Measurements from ENCODE around the gene ASCL3.
"Not testable (repeated sequence)": the region's sequence is repeated elsewhere in the genome, so short reads cannot be mapped to it uniquely, and the experiment has no call there.

ASCL3 gene

DNA sequence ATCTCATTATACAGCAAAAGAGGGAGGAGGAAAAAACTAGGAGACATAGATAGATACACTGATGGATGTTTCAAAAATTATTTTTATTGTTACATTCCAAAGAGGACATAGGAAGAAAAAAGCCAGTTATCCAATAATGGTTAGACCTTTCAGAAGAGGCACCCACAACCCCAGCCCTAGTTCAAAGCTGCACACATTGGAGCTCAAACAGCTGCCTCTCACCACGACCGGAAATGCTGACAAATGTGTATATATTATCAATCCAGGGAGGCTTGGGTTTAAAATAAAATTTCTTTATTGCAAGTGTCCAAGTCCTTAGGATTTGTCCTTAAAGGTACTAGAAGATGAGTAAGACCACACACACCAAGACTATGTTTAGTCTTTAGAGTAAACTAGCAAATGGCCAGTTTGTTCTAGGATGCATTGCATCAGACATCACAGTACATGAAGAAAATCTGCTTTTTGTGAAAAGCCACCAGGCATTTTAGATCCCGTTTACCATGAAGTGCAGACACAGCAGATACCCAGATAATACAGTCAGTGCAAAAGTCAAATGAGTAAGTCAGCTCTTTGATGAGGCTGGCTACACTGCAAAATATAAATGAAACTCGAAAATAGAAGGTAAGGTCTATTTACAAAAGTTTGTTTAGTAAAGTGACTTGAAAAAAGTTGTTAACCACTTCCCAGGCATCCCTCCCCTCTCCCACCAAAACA is 4.6 kb upstream of the ASCL3 start:
- DNase-seq, result no peak

DNA sequence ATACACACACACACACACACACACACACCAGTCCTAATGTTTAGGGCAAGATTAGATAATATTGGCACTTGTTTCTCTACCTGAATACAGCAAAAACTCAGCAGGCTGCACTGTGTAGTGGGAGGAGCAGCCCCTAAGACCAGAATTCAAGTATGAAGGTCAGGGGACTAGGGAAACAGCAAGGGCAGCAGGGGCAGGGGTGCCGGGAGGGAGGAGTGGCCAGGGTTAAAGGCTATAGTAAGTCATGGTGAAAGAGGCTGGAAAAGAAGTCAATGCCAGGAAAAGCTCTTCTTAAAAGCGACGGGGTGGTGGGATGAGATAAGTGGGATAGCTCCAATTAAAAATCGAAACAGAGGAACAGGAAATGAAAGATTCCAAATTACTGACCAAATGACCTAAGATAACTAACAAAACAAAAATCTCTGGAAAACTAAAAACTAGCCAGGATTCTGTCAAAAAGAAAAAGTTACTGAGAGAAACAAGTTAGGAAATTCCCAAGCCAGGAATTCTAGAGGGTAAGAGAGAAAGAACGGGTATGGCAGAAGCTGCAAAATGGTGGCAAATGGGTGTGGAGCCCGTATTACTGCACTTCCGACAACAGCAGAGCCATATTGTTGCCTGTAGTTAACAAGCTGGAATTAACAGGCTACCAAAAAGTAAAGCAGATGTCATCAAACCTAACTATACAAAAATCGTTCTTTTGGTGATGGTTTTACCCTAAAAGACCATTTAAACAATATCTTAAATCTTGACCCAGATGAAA is 1.3 kb downstream of the ASCL3 start:
- DNase-seq, result no peak

DNA sequence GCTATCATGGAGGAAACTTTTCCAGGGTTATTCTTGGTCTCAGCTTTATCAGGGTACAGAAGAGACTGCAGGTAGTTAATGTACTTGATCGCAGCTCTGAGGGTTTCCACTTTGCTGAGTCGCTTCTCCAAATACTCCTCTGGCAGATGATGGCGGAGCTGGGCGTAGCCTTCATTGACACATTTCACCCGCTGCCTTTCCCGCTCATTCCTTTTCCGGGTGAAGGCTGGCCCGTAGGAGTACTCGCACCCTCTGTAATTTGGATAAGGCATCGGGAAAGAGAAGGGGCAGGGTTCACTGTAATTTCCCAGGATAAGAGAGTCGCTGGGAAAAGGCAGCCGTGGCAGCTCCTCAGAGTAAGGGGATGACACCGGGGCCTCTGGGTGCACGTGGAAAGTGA is 5.2 kb downstream of the ASCL3 start:
- DNase-seq, result no peak

DNA sequence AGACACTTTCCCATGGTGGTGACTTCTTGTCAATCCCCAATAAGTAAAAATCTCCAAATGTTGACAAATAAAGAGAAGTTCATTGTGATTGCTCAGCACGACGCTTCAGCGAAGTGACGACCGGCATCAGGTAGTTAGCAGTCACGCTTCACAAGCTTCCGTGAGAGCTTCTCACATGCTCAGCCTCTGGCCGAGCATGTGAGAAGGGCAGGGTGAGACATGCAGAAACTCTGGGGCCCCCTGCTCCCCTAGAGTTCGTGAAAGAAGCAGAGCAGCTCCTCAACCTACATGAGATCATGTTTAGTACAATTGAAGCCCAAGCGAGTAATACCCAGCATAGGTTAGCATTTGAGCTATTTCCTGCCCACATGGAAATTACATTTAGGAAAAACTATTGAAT is 5.7 kb downstream of the ASCL3 start:
- DNase-seq, result no peak

DNA sequence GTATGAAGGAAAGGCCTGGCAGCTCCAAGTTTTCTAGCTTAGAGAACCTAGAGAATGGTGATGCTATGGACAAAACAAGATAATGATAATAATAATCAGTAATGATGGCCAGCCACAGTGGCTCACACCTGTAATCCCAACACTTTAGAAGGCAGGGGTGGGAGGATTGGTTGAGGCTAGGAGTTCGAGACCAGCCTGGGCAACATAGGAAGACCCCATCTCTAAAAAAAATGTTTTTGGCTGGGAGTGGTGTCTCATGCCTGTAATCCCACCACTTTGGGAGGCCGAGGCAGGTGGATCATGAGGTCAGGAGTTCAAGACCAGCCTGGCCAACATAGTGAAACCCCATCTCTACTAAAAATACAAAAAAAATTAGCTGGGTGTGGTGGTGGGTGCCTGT is 7.0 kb downstream of the ASCL3 start:
- DNase-seq, result not testable (repeated sequence)

DNA sequence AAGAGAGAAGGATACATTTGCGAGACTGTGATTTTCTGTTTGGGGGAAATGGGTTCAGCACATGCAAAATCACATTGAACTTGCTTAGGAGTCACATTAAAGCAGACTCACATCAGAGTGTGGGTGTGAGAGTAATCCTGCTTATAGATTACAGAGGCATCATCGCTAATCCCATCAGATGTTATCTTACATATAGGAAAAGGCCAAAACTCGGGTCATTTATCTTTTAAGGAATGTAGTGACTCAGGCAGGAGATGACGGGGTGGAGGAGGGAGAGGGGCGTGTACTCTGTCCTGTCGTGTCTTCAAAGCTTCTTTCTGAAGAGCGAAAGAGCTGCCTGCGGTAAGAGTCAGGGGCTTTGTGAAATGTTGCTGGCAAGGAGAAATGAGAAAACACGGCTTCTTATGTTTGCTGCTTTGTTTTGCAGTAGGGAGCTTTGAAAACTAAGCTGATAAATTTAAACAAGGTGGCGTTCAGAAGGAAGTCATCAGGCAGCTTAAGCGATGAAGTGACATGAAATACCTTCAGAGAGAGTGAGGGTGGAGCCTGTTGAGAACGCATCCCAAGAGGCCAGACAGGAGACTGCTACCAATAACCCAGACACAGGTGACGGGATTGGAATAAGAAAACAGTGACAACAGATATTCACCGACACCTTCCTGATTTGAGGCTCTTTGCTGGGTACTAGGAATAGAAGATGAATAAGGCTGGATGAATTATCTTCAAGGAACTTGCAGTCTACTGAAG is 7.9 kb downstream of the ASCL3 start:
- no peak for DNase-seq

DNA sequence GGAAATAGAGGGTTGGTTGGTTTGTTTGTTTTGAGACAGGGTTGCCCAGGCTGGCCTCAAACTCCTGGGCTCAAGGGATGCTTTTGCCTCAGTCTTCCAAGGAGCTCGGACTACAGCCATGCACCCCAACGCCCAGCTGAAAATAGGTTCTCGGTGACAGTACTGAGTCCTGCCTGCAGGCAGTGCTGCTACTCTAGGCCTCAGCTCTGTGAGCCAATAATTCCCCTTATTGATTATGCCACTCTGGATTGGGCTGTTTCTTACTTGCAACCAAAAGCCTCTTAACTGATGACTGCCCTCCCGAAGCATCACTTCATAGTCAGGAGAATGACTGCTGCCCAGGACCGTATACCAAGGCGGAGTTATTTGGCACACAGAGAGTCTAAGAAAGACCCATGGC is 8.9 kb downstream of the ASCL3 start:
- DNase-seq, result no peak

DNA sequence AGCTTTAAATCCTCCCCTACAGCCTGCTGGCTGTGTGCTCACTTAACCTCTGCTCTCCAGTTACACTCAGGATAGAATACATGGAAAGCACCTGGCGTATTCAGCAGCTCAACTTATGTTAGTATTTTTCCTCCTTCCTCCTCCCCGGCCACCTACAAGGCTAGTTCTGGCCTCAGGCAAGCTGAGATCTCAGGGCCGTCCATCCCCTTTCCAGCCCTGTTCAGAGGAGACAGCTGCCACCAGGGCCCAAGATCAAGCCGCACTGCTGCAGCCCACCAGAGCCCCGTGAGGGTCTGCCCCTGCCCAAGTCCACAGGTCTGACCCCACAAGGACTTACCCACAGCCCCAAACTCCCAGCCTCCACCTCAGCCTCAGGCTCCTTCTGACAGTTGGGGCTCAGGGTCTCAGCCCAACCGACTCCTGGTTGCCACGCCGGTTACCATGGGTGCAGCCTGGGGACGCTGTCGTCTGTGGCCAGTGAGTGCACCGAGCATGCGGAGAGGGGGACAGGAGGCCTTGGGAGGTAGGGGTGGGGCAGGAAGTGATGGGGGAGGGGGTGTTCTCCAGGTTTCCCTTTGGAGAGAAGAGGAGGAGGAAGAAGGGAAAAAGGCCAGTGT is 10.1 kb downstream of the ASCL3 start, which contains the start of gene C11orf16:
TSS of gene C11orf16 (minus strand) at position 384 of the 617 bp plus-strand sequence. CDS start 639 bp downstream, outside the sequence.
- no peak for DNase-seq

DNA sequence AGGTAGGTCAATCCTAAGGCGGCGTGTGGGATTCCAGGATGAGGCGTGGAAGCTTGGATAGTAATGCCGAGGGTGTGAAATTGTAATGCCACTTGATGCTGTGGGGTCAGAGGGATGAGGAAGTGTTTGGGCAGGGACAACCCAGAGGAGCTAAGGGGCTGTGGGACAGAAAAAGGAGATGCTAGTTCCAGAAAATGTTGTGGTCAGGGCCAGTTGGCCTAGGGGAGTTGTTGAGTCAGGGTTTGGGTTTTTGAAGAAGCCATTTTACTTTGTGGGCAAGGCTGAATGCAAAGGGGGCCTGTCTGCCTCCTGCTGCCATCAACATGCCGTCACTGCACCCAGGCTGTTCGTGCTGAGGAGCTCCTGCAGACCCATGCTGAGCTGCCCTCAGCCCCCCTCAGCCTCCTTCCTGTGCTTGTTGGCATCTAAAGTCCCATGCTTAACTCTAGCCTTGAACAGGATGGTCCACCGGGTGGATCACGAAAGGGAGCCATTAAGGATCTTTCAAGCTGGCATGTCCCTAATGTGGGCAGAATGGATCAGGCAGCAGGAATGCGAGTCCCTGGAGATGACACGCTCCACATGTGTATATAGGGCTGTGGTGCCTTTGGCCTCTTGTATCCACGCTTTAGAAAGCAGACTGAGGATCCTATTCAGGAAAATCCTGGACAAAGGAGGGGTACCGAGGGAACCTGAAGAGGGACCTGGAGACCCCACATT is 12.2 kb downstream of the ASCL3 start:
- no peak for DNase-seq

DNA sequence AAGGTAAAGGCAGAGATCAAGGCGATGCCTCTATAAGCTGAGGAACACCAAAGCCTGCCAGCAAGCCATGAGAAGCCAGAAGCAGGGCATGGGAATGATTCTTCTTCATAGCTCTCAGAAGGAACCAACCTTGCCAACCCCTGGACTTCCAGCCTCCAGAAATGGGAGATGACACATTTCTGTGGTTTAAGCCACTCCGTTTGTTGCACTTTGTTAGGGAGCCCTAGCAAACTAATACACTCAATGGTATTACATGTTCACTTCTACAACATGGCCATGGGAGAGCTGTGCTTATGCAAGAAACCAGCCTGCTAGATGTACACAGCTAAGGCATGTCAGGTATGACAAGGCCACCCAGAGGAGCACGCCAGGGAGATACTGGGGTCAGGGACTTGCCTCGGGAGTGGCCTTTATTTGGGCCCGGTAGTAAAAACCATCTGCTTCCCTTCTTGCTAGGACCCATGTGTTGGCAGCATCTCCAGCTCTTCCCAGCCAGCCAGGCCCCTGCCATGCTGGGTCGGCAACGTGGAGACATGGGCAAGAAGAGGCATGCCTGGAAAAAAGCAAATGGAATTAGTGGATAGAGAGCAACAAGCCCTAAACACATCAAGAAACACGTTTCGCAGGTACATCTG is 13.7 kb downstream of the ASCL3 start:
- DNase-seq, result no peak

DNA sequence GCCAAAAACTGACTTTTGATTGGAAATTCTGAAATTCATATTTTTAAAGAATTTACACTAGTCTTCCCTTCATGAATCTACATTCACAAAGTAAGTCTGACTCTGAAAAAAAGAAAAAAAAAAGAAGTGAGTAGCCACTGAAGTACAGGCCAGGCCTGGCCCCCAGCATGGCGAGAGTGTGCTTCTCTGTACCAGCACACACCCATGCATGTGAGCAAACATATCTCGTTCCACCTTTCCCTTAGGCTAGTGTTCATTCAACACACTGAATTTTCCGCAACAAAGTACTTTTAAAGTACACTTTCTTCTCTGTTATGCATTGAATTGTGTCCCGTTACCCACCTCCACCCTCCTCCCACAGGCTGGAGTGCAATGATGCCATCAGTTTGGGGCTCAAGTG is 14.6 kb downstream of the ASCL3 start:
- no peak for DNase-seq

DNA sequence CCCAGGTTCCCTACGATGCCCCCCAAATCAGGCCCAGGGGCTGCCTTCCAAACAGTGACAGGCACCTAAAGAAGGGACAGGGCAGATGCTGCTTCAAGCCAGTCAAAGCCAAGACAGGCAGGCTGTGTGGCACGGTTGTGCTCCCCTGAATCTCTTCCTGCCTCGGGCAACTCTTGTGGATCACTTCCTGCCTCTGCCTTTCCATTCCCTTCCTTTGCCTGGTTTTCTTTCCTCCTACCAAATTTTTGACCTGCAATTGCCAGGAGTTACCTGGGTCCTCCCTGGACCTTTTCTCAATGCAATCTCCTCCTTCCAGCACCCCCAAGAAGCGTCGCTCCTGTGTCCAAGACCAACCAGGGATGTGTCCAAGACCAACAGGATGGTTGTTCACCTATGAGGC is 15.6 kb downstream of the ASCL3 start:
- DNase-seq, result no peak

DNA sequence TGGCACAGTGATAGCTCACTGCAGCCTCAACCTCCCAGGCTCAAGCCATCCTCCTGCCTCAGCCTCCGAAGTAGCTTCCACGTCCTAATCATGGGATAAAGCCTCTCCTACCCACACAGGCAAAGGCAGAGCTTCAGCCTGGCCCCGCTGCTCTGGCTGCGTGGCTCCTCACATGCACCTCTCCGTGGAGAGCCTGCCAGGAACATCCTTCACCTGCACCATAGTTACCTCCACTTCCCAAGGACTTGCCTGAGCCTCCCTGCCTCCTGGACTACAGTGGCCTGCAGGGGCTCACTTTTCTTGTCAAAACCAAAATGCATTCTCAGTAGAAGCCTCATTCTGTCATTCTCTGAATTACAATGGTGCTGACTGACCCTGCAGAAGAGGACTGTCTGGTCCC is 16.6 kb downstream of the ASCL3 start:
- DNase-seq, result no peak

DNA sequence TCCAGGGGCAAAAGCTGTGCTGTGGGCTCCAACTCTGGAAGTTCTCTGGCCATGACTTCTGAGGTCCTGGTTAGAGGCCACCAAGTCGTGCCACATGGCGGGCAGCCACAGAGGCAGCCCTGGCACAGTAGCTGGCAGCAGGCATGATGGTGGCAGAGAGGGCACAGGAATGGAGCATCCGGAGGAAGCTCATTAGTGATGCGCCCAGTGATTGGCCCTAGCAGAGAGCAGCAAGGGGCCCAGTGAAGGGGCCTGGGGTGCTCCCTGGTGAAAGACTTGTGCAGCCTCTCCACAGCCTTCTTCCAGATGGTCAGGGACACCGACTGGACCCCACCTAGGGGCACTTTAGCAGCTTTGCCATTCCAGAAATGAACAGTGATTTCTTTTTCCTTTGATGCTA is 17.1 kb downstream of the ASCL3 start:
- no peak for DNase-seq

DNA sequence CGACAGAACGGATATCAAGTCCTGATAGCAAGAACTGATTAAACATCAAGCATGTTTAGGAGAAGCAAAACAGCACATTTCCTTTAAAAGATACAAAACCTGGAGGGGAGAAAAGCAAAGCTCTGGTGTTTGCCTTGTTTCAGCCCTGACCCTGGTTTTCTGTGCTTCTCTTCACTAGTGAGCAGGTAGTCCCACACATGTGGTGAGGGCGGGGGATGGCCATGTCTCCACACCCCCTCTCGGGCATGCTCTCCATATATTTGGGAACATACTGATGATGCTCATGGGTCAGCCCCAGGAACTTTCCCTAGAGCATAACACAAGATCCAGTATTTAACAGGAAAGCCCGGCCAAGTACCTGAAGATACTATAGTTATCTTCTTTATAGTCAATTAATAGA is 20.1 kb downstream of the ASCL3 start:
- DNase-seq, result no peak

DNA sequence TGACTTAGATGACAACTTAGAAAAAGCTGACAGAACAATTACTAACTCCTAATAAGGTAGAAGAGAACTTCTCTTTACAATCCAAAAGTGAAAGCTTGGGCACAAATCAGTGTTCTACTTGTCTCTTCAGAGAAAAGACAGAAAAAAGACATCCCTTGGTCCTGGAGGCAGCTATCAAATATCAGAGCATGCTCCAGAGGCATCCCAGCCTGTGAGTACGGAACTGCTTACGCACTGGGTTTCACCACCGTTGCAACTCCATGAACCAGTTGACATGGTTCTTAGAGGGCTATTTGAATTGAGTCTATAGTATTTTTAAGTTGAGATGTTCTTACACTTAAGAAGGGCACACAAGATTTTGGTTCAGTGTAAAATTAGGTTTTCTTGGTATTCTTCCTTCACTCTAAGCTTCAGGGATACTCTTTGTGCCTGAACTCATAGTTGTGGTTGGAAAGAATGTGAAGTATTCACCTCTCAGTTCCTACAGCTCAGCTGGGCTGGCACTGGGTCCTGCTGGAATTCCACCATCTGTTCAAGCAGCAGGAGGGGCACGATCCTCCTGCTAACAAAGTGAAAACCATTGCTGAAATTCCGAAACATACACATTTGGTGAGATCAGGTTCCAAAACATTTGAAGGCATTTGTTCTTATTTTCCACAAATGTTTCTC is 25.5 kb downstream of the ASCL3 start:
- DNase-seq, result no peak

DNA sequence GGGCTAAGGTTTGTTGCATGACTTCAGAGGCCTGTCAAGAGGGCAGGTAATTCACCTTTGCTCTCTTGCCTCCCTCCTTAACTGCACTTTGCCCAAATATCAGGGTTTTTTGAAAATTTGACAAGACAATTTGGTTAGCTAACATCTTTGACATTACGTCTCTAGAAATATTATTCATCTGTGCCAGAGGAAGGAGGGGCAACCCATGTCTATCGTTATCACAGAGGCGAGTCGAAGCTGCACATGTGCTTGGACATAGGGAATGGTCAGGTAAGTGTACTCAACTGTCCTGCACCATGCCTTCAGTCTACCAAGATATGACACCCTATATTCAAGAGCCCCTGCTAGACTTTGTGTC is 28.2 kb downstream of the ASCL3 start:
- no peak for DNase-seq

DNA sequence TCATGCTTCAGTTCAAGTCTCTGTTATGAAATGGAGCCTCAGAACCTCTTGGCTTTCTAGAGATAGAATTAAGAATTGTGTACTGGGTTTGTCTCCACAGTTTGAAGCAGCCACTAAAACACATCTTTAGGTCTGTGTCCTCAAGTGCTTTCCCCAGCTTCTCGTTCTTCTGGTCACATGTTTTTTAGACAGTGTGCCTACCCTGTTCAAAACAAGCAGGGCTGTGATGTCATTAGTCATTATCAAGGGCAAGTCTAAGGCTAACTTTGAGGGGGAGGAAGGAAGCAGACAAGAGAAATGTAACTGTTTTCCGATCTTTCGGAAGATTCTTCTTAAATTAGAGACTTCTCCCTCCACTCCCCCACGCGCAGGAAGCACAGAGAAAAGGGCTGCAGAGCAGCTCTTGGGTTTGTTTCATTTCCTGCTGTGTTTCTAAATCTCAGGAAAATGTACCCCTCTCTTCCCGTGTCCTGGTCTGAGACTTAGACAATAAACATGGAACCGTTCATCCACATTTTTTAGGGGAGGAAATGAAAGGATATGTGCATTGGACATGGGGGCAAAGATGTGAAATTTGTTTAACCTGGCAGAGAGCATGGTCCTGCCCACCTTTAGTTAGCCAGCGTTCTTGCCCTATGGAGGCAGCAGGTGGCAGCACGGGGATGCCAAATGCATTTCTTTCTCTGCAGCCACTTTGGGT is 28.7 kb downstream of the ASCL3 start:
- DNase-seq, result peak; percentile 54

DNA sequence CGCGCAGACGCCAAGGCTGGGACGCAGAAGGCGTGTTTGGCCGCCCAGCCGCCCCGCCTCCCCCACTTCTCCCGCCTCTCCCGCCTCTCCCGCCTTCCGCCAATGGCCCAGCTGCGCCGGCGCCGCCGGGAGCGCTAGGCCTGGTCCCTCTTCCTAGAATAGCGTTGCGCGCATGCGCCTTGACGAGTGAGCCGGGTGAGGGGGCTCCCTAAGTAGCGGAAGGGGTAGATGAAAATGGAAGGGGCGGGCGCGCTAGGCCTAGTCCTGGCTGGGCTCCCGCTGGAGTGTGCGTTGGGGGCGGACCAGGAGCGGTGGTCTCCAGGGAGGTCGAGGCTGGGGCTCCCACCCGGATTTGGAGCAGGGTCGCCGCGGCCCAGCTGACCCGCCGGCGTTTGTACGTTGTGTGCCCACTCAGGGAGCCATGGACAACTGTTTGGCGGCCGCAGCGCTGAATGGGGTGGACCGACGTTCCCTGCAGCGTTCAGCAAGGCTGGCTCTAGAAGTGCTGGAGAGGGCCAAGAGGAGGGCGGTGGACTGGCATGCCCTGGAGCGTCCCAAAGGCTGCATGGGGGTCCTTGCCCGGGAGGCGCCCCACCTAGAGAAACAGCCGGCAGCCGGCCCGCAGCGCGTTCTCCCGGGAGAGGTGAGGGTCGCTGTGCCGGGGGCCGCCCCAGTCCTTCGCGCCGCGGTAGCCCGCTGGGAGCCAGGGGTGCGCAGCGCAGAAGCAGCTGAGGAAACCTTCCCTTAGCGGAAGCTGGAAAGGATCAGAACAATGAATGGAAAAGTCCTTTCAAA is 31.6 kb downstream of the ASCL3 start, which contains the start of gene AKIP1:
TSS of gene AKIP1 (plus strand) at position 161 of the 795 bp plus-strand sequence. CDS start at position 422, 261 bp downstream.
- peak; percentile 84 for DNase-seq

DNA sequence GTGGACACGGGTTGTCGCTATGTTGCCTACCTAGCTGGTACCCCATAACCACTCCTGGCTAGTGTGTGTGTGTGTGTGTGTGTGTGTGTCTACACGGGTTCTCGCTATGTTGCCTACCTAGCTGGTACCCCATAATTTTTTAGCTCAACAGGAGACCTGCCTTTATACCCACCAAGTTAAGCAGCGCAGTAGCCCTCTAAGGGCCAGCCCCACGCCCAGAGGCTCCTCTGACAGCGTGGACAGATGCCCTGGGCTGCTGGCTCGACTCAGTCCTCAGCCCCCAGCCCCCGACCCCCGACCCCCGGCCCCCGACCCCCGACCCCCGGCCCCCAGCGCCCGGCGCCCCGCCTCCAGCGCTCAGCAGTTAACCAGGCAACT is 32.2 kb downstream of the ASCL3 start:
- no peak for DNase-seq
